NCI-H2171 treated with DMSO at 0.1 percent for 48 hours (cell line): Measurements from ENCODE around the gene HNRNPH1.

Source experiments
- DNase-seq: peaks from one replicate; lab custom pipeline; 2025; lab: John Stamatoyannopoulos, UW

The HNRNPH1 gene

DNA sequence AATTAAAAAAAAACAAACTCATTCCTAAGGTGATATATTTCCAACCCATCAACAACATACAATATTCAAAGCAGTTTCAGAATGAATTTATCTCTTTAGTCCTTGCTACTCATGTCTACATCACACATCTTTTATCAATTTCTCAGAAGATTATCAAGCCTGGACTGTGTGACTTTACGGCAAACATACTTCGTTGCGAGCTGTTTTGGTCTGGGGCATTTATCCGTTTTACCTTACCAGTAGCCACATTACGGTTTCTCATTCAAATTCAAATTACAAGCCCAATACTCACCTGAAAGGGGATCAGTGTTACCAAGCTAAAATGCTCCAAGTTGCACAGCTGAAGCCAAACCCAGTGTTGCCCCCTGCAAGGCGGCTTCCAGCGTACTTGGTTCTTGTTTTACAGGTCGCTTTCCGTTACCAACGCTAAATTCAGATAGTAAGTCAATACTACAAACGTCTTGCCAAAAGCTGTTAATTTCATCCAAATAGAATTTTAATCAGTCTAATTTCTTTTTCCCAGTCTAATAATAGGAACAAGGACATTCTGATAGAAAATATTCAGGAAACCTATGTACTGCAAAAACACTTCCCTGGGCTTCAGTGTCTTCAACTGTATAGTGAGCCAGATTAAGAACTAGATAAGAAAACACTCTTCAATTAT, 1.8 kb downstream of the HNRNPH1 start:
- DNase-seq, result no peak

DNA sequence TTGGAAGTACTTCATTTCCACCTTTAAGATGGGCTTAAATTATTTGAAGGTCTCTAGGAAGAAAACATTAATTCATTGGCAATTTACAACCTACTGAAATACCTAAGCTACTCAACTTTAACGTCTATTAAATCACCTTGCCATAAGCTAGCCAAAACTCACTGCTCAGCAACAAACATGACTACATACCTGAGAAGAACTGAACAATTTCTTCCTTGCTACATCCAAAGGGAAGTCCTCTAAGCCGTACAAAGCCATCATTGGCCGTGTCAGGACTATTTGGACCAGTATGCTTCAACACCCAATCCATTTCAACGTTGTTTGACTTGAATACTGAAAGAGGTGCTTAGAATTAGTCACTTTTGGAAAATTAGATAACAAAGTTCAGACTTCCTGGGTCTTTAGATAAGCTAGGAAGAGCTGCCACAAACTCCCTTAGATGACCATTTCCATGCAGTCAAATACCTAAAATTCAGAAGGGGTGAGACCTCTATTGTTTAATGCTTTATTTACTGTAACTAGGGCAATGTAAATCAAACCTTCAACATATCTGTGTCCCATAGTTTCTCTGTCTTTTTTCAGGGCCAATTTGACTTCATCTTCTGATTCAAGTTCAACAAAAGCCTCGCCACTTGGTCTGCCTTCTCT, 2.6 kb downstream of the HNRNPH1 start:
- no peak for DNase-seq

DNA sequence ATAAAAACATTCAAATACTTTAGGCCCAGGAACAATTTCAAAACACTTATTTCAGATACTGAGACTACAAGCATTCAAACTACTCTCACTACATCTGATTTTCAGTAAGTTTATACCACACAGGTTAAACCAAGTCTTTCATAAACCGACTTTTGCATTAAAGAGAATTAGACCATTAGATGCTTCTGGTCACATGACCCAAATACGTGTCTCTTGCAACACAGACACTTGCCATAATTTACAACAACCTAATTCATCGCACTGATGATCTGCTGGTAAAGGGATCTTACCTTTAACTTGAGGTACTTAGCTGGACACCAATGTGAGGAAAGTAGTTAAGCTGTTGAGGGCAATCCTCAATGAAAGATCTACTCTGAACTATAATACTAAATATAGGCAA, 3.2 kb downstream of the HNRNPH1 start:
- no peak for DNase-seq

- no peak for DNase-seq
These were observed 3.7 kb downstream of the HNRNPH1 start for GRCh38 chr5:179619776-179620175.

DNA sequence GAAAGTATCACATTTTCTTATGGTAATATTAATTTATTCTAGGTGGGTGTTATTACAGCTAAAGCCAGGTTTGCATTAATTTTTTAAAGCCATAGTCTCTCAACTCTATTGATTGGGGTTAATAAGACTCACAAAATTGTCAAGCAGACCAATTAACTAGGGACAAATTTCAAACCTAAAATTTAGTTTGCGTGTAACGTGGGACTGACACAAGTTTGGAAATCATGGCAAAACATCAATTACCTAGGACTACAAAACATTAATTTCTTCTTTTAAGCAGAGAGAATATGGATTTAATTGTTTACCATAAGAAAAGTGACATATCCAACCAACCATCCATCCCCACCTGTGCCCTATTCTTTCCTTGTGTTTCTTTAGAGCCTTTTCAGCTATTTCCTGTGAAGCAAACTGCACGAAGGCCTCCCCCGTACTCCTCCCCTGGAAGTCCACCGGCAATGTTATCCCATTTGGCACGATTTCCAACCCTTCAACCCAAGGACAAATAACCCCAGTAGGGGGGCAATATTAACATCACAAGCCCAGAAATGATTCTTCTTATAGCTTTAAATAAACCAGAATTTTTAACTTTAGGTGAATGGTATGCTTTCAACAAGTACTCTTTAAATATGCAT, 4.4 kb downstream of the HNRNPH1 start:
- no peak for DNase-seq

- DNase-seq, result no peak
These were observed 5.5 kb downstream of the HNRNPH1 start for GRCh38 chr5:179617930-179618329.

GRCh38 chr5:179616002-179616594, 7.4 kb downstream of the HNRNPH1 start:
- DNase-seq, result no peak

DNA sequence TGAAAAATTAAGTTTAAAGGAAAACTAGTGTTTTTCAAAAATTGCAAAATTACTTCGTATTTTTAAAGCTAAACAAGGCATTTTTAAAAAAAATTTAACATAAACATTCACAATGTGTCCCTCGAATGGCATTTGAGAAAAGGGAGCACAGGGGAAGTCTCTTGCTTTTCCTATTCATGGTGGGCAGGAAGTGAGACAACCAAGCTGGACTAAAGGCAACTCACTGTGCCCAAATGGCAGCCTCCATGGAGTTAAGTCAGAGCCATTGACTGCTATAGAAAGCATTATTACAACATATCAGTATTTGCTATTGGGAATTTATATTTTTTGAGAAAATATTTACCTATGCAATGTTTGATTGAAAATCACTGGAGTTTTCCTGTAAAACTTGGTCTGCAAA, 8.3 kb downstream of the HNRNPH1 start:
- no peak for DNase-seq

DNA sequence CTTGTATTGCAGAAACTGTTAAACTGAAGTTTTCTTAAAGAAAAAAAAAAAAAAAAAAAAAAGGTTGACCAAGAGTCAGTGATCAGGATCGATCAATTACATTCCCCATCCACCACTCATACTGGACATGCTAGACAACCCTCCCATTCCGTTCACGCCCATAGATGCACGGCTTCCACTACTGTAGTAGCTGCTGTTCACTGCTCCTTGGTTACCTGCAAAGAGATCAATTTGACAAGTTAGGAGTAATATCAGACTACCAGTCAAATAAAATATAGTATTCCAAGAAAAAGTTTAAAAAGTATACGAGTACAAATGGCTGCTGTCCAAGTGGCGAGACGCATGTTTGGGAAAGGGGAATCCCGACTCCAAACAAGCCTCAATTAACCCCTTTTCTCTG, 8.7 kb downstream of the HNRNPH1 start:
- DNase-seq, result no peak

- DNase-seq, result no peak
These were observed 9.9 kb downstream of the HNRNPH1 start for GRCh38 chr5:179613460-179614071.

- DNase-seq, result no peak
These were observed 10.7 kb downstream of the HNRNPH1 start for GRCh38 chr5:179612577-179613459.

GRCh38 chr5:179610903-179611265, 12.6 kb downstream of the HNRNPH1 start:
- DNase-seq, result no peak

GRCh38 chr5:179610109-179610902, 13.2 kb downstream of the HNRNPH1 start:
- DNase-seq, result no peak

- no peak for DNase-seq
These were observed 13.7 kb downstream of the HNRNPH1 start for GRCh38 chr5:179609834-179610108.

GRCh38 chr5:179608131-179608581, 15.3 kb downstream of the HNRNPH1 start:
- DNase-seq, result peak; percentile 33

DNA sequence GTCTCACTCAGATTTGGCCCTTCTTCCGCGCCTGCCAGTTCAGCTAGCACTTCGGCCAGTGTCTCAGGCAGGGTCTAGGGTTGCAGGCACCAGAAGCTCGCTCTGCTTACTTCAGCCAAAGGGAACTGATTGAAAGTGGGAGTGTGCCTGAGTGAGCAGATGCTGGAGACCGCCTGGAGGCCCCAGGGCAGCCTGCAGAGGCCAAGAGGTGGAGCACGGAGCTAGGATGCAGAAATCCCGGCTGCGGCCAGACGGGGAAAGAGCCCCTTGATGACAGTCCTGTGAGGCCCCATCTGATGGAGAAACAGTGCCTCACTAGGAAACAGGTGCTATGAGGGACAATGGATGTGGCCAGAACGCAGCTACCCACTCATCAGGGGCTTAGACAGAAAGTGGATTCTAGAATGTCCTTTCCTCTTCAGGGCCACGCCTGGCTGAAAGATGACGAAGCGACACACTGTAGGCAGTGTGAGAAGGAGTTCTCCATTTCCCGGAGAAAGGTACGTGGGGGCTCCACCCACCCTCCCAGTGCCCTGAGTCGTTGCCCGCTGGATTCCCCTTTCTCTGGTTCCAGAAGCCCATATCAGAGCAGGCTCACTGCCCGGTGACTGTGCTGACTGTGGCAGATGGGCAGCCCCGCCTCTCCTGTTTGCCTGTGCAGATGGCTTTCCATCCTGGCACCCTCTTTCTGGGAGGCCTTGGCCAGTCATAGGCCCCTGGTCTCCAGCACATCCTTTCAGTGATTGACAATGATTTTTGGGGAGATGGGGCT, 16.1 kb downstream of the HNRNPH1 start:
- DNase-seq, result peak; percentile 71

DNA sequence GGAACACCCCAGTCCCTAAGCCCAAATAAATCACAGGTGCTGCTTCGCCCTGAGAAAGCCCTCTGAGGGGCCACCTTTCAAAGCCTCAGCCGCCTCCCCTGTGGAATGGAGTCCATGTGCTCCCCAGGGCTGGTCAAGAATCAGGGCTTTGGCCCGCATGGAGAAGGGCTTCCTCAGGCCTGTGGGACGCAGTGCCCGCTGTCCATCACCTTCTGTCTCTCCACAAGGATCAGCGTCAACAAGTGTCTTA, 16.6 kb downstream of the HNRNPH1 start:
- no peak for DNase-seq

DNA sequence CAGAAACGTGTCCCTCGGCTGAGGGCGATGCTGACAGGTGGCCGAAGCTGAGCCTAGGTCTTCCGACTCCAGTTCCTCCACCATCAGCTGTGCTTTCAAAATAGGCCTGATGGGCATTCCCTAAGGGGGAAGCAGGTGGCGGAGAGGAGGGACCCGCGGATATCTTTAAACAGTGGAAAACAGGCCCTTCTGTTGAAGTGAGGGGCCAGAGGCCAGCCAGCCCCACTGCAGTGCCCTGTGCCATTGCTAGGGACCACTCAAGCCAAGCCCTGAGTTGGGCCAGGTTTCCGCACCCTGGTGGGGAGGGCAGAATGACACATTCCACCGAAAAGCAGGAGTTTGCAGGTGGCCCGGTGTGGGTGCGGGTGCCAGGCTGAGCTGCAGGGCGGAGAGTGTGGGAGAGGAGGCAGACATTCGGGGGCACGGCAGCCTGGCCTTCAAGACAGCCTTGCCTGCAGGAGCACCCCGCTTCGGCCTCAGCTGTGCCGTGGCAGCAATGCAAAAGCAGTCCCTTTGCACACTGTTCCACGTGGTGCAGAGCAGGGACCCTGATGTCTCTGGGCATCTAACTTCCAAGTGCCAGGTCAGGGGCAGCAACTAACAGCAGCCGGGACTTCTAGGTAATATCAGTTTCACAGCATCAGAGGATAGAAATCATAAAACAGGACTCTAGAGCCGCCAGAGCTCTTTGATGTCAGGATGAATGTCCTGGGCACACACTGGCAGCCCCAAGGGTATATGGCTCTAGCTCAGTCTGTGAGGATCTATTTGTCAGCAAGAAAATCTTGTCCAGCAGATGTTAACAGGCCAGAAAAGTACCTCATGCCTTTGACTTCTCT, 17.2 kb downstream of the HNRNPH1 start:
- DNase-seq, result peak; percentile 44

DNA sequence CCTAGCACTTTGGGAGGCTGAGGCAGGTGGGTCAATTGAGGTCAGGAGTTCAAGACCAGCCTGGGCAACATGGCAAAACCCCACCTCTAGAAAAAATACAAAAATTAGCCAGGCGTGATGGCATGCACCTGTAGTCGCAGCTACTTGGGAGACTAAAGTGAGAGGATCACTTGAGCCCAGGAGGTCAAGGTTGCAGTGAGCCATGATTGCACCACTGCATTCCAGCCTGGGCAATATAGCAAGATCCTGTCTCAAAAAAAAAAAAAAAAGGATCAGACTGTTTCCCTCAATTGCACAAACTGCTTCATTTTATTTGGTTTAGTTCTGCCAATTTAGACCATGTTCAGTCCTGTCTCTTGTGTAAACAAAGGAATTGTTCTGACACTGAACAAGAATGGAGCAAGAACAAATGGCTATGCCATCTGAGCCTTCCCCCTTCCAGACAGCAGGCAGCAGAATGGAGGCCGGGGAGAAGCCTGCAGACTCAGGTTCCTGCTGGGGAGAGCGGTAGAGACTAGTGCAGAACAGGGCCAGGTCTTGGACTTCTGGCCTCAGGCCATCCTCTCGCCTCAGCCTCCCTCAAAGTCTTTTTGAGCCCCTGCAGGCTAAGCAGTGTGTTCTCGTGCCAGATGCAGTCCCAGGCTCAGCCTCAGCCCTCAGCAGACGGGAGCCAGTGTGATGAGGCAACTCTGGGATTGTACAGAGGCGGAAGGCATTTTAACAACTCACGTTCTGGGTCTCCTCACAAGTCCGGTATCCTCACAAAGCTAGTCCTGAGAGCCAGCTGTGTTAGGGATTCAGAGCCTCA, 18.2 kb downstream of the HNRNPH1 start:
- peak; percentile 25 for DNase-seq
